HG02763 (cell line): Measurements from ENCODE around the gene HOOK2.

Experiments
- ATAC-seq: cut with Tn5 transposase; IDR thresholded peaks from one replicate; pipeline ENCODE4 v1.9.1; 2021; ENCODE audit warnings: mild to moderate bottlenecking, moderate library complexity; ENCODE audit not compliant: unreplicated experiment

HOOK2 gene

GRCh38 chr19:12794196-12794941 lies 19.0 kb upstream of the HOOK2 start:
- no peak for ATAC-seq

- peak; percentile 34 for ATAC-seq
Measured at GRCh38 chr19:12793290-12794195, 18.2 kb upstream of the HOOK2 start.

DNA sequence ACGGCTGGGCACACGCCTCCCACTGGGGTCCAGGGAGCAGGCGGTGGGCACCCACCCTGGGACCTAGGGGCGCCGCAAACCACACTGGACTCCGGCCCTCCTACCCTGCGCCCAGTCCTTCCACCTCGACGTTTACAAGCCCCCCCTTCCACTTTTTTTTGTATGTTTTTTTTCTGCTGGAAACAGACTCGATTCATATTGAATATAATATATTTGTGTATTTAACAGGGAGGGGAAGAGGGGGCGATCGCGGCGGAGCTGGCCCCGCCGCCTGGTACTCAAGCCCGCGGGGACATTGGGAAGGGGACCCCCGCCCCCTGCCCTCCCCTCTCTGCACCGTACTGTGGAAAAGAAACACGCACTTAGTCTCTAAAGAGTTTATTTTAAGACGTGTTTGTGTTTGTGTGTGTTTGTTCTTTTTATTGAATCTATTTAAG lies 17.5 kb upstream of the HOOK2 start:
- no peak for ATAC-seq

DNA sequence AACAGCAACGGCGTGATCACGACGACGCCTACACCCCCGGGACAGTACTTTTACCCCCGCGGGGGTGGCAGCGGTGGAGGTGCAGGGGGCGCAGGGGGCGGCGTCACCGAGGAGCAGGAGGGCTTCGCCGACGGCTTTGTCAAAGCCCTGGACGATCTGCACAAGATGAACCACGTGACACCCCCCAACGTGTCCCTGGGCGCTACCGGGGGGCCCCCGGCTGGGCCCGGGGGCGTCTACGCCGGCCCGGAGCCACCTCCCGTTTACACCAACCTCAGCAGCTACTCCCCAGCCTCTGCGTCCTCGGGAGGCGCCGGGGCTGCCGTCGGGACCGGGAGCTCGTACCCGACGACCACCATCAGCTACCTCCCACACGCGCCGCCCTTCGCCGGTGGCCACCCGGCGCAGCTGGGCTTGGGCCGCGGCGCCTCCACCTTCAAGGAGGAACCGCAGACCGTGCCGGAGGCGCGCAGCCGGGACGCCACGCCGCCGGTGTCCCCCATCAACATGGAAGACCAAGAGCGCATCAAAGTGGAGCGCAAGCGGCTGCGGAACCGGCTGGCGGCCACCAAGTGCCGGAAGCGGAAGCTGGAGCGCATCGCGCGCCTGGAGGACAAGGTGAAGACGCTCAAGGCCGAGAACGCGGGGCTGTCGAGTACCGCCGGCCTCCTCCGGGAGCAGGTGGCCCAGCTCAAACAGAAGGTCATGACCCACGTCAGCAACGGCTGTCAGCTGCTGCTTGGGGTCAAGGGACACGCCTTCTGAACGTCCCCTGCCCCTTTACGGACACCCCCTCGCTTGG lies 16.9 kb upstream of the HOOK2 start:
- no peak for ATAC-seq

GRCh38 chr19:12791345-12792050 lies 16.1 kb upstream of the HOOK2 start, which contains the start of gene JUNB:
Gene JUNB (plus strand): TSS chr19:12791486. CDS start chr19:12791772, 286 bp downstream.
- ATAC-seq = peak; percentile 31

GRCh38 chr19:12790628-12791344 lies 15.4 kb upstream of the HOOK2 start:
- no peak for ATAC-seq

GRCh38 chr19:12789904-12790619 lies 14.7 kb upstream of the HOOK2 start:
- peak; percentile 40 for ATAC-seq

DNA sequence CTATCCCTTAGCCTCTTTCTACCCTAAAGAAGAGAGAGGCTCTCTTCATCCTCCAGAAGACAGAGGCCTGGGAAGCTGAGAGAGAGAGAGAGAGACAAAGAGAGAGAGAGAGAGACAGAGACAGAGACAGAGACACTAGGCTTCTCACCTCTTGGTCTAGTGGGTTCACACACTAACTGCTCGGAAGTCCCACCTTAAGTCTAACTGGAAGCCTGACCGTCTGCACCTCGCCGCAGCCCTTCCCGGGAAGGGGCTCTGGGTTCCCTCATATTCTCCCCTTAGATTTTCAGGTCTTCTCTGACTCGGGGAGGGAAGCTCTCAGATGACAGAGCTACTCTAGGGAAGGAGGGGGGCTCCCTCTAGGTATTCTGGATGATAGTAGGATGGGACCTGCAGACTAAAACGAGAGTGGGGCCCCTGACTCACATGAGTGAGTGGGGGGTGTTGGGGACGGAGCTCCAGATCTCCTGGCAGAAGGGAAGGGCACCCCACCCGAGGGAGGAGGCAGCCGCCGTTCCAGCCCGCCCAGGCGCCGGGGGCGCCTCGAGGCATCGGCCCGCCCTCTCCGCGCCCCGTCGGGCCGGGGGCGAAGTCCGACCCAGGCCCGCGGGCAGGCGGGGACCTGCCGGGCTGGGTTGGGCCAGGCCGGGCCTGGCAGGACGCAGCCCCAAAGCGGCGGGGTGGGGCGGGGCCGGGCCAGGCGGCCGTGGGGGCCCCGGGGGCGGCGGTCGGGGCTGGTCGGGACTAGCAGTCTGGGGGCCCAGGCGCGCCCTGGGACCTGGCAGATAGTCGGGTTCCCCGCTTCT lies 13.9 kb upstream of the HOOK2 start:
- ATAC-seq = no peak

- no peak for ATAC-seq
Measured at GRCh38 chr19:12788682-12789097, 13.3 kb upstream of the HOOK2 start.

- no peak for ATAC-seq
Measured at GRCh38 chr19:12788042-12788681, 12.8 kb upstream of the HOOK2 start.

- ATAC-seq = no peak
Measured at GRCh38 chr19:12787458-12787857, 12.1 kb upstream of the HOOK2 start.

DNA sequence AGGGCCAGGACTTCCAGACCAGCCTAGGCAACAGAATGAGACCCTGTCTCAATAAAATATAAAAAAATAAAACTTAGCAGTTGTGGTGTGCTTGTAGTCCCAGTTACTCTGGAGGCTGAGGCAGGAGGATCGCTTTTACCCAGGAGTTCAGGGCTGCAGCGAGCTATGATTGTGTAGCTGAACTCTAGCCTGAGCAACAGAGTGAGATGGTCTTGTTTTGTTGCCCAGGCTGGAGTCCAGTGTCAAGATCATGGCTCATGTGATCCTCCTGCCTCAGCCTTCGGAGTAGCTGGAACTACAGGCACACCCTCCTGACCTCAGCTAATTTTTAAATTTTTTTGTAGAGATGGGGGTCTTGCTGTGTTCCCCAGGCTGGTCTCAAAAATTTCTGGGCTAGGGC lies 11.6 kb upstream of the HOOK2 start:
- no peak for ATAC-seq

GRCh38 chr19:12786141-12786870 lies 11.0 kb upstream of the HOOK2 start:
- ATAC-seq = no peak

- no peak for ATAC-seq
Measured at GRCh38 chr19:12785431-12786031, 10.2 kb upstream of the HOOK2 start.

DNA sequence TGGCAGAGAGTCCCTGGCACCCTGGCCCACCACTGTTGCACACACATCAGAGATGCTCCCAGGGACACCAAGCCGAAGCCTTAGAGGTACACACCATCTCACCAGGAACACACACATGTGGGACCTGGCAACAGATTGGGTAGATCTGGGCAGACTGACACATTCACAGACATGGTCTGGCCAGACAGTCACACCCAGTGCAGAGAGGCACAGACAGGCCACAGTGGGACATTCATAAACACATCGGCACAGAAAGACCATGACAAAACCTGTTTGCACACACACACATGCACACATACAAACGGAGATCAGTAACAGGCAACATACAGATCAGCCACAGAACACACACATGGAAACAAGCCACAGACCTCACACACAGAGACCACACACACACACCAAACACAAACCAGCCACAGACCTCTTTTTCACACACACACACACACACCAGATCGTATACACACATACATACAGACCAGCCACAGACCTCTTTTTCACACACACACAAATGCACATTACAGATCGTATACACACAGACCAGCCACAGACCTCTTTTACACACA lies 9.6 kb upstream of the HOOK2 start:
- ATAC-seq = no peak

DNA sequence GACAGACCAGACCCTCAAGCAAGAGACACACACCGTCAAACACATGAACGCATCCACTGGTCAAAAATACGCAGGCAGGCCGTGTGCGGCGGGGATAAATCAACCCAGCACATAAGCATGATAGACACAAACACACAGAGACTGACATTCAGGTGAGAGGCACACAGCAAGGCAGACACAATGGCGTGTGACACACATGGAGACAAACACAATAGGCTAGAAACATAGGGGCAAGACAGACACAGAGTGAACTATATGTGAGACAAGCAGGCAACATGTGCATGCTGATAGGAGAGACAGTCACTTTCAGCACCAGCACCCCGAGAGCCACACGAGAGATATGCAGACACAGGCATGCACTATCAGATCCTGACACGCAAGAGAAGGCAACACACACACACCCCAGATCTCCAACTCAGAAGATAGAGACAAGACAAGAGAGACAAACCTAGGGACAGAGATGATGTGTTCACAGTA lies 9.1 kb upstream of the HOOK2 start:
- ATAC-seq = no peak
